Left renal pelvis (tissue), 4 donors: Measurements from ENCODE around the gene PODXL. TPM values are rescaled to one million over a fixed set of nuclear protein-coding genes. Genes with fewer than 3 reads are reported as not detected.

ENCODE experiments used
- DNase-seq, 4 donors: peaks; one replicate each; pipeline ENCODE4 v3.0.0-alpha.2; 2013; ENCODE audit warnings: low read depth in 4 of 4, low spot score in 3 of 4
- polyA plus RNA-seq, 4 donors: library from polyadenylated mRNA; unstranded; fragments of 120-200 nt; gene quantifications; one replicate each; pipeline ENCODE4 v1.2.1, GENCODE V29; 2013; ENCODE audit not compliant: insufficient read length in 4 of 4

PODXL gene
- polyA plus RNA-seq, 4 donors = 39.1 to 799 (median 692) TPM

DNA sequence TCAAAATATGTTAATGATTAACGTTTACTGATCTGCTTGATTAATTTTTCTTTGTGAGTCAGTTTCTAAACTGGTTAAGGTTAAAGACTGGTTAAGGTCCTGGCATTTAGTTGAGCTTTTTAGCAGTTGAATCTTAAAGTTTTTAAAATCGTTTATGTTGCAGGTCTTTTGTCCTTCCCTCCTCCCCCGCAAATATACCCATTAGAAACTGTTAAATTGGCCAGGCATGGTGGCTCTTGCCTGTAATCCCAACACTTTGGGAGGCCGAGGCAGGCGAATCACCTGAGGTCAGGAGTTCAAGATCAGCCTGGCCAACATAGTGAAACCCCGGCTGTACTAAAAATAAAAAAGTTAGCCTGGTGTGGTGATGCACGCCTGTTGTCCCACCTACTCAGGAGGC, 100.9 kb downstream of the PODXL start:
- DNase-seq = no peak

DNA sequence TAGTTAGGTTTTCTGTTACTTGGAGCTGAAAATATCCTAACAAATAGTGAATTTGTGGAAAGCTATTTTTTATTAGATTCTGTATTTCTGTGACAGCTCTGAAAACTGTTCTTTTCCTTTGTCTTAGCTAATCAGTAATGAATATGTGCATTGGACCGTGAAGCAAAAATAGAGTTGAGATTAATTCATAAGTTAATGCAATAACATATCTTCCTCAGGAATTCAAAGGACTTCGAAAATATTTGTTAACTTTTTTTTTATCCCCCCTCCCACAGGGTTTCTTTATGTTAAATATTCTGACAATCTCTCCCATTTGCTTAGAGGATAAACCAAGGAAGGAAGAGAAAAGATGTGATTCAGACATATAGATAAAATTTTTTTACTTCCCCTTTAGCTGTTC, 101.4 kb downstream of the PODXL start:
- DNase-seq = no peak

DNA sequence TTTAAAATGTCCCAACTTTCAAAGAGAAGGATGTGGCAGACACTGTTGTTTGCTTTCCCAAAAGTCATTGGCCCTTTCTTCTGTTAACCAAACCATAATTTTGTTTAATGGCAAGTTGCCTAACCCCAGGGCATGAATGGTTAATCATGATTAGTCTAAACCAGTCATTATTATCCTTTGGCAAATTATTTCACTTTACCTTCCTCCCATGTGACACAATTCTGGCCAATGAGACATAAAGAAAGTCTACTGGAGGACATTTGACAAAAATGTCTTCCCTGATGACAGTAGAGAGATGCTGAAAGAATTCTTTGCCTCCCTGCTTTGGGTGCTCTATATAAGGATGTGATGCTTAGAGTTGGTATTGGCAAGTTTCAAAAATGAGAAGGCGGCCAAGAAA, 101.9 kb downstream of the PODXL start:
- DNase-seq = no peak

Other genes starting within 250 kb of the PODXL start
- gene MKLN1, start 228.8 kb downstream of the PODXL start, polyA plus RNA-seq = 10 to 100 TPM; 36.8 to 40.3 (median 39.2) TPM